GM21447 (cell line): ENCODE data around the gene NTRK2.

Source experiments
- ATAC-seq: cut with Tn5 transposase; IDR thresholded peaks from one replicate; pipeline ENCODE4 v1.9.1; 2021; ENCODE audit not compliant: unreplicated experiment

The NTRK2 gene

GRCh38 chr9:84779883-84780282 is 110.4 kb downstream of the NTRK2 start:
- ATAC-seq, result no peak

GRCh38 chr9:84780385-84780784 is 110.9 kb downstream of the NTRK2 start:
- no peak for ATAC-seq

- ATAC-seq, result no peak
These were observed 111.9 kb downstream of the NTRK2 start for GRCh38 chr9:84781458-84781857.

GRCh38 chr9:84781931-84782866 is 112.7 kb downstream of the NTRK2 start:
- ATAC-seq, result no peak

- ATAC-seq, result no peak
These were observed 116.4 kb downstream of the NTRK2 start for GRCh38 chr9:84785792-84786547.

GRCh38 chr9:84788803-84789462 is 119.4 kb downstream of the NTRK2 start:
- no peak for ATAC-seq

- no peak for ATAC-seq
These were observed 119.9 kb downstream of the NTRK2 start for GRCh38 chr9:84789463-84789830.

GRCh38 chr9:84791643-84792042 is 122.1 kb downstream of the NTRK2 start:
- no peak for ATAC-seq

GRCh38 chr9:84793251-84793650 is 123.7 kb downstream of the NTRK2 start:
- ATAC-seq, result no peak

GRCh38 chr9:84794981-84795637 is 125.6 kb downstream of the NTRK2 start:
- no peak for ATAC-seq

GRCh38 chr9:84796404-84796803 is 126.9 kb downstream of the NTRK2 start:
- ATAC-seq, result no peak

GRCh38 chr9:84799251-84799650 is 129.7 kb downstream of the NTRK2 start:
- no peak for ATAC-seq

GRCh38 chr9:84804951-84805694 is 135.6 kb downstream of the NTRK2 start:
- no peak for ATAC-seq

- no peak for ATAC-seq
These were observed 137.9 kb downstream of the NTRK2 start for GRCh38 chr9:84807431-84807830.

- no peak for ATAC-seq
These were observed 138.4 kb downstream of the NTRK2 start for GRCh38 chr9:84807870-84808390.

GRCh38 chr9:84808416-84808815 is 138.9 kb downstream of the NTRK2 start:
- ATAC-seq, result no peak

GRCh38 chr9:84811072-84811750 is 141.7 kb downstream of the NTRK2 start:
- ATAC-seq, result no peak

- no peak for ATAC-seq
These were observed 142.2 kb downstream of the NTRK2 start for GRCh38 chr9:84811751-84812074.

- ATAC-seq, result no peak
These were observed 142.8 kb downstream of the NTRK2 start for GRCh38 chr9:84812355-84812754.

- no peak for ATAC-seq
These were observed 143.3 kb downstream of the NTRK2 start for GRCh38 chr9:84812847-84813246.
